Kidney epithelial cell (primary cell): Measurements from ENCODE around the gene NDST3. TPM values are rescaled to one million over a fixed set of nuclear protein-coding genes. Genes with fewer than 3 reads are reported as not detected.

ENCODE experiments used
- DNase-seq: peaks from one replicate; pipeline ENCODE4 v3.0.0-alpha.2; 2010; ENCODE audit warnings: low read depth
- H3K27me3 ChIP-seq: 2 replicates; pipeline ENCODE4 v1.6.0; 2011; ENCODE audit warnings: low read length; ENCODE audit not compliant: control insufficient read depth, insufficient read depth
- H3K36me3 ChIP-seq: 2 replicates; pipeline ENCODE4 v1.5.1; 2011; ENCODE audit warnings: low read length; ENCODE audit not compliant: control insufficient read depth, insufficient read depth
- H3K4me3 ChIP-seq: 2 replicates; pipeline ENCODE4 v1.5.1; 2011; ENCODE audit warnings: low read depth, mild to moderate bottlenecking, control low read depth, low read length
- total RNA-seq: library from RNA; depleted of rRNA; stranded (reverse); fragments of >200 nt; gene quantifications from 2 replicates; pipeline ENCODE4 v1.2.3, GENCODE V29; 2015
- TF ChIP-seq, protein P1 (sequence below): IDR thresholded peaks from 2 replicates; pipeline ENCODE4 v1.5.1; 2011; ENCODE audit warnings: mild to moderate bottlenecking, moderate library complexity, low read length, control low read depth, inconsistent platforms; ENCODE audit not compliant: insufficient read depth, poor library complexity, severe bottlenecking

The NDST3 gene
- total RNA-seq, 1 donor from 2014 or later, result 0.71 TPM

DNA sequence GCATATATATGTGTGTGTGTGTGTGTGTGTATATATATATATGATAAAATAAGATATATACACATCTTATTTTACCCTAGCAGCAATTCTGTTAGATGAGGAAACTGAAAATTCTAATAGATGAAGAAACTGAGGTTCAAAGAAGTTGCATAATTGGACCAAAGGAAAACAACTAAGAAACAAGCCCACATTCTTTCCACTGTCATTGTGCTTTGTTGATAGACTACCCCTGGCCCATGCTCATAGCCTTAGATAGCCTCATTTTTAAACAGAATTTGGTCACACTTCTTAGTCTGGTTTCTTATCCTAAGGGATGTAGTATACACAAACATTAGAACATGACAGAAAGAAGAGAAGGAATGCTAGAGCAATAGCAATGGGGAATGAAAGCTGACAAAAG lies 138.8 kb downstream of the NDST3 start:
- DNase-seq, result no peak
- Histone ChIP-seq H3K27me3 (no peaks in the 10 kb centered on the region), H3K4me3 (no peak overlapping the region), H3K36me3 (no peaks in the 10 kb centered on the region)
- TF ChIP-seq, protein P1, sequence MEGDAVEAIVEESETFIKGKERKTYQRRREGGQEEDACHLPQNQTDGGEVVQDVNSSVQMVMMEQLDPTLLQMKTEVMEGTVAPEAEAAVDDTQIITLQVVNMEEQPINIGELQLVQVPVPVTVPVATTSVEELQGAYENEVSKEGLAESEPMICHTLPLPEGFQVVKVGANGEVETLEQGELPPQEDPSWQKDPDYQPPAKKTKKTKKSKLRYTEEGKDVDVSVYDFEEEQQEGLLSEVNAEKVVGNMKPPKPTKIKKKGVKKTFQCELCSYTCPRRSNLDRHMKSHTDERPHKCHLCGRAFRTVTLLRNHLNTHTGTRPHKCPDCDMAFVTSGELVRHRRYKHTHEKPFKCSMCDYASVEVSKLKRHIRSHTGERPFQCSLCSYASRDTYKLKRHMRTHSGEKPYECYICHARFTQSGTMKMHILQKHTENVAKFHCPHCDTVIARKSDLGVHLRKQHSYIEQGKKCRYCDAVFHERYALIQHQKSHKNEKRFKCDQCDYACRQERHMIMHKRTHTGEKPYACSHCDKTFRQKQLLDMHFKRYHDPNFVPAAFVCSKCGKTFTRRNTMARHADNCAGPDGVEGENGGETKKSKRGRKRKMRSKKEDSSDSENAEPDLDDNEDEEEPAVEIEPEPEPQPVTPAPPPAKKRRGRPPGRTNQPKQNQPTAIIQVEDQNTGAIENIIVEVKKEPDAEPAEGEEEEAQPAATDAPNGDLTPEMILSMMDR, result no peak

DNA sequence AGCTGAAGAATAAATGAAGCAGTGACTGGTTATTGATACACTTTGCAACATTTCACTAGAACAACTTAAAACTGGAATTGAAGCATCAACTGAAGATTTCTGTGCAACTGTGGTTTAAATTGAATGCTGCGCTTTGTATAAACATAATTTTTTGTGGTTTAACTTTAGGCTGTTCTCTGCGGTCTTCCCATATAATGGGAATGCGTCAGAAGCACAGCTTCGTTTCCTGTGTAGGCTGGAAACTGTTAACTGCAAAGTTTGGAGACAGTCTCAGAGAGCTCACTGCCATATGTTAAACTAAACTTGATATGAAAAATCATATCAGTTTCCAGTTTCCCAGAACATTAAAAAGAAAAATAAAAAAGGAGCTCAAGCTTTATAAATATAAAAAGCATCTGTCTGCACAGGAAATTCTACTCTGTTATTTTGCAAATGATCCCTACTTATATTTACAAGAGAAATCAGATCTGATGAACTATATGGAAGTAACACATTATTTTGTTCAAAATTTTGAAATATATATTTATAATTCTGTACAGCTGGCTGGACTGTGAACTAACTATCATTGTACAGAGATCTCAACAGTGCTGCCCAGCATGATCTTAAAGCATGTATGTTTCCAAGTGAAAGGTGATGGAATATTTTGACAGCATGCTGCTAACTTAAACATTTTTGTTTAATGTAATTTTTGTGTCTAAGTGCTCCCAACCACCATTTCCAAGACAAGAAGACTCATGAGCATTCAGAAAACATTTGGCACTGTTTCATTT lies 139.9 kb downstream of the NDST3 start:
- TF ChIP-seq, protein P1, result no peak
- Histone ChIP-seq H3K4me3 (no peak overlapping the region), H3K27me3 (no peaks in the 10 kb centered on the region), H3K36me3 (no peaks in the 10 kb centered on the region)
- DNase-seq, result no peak

DNA sequence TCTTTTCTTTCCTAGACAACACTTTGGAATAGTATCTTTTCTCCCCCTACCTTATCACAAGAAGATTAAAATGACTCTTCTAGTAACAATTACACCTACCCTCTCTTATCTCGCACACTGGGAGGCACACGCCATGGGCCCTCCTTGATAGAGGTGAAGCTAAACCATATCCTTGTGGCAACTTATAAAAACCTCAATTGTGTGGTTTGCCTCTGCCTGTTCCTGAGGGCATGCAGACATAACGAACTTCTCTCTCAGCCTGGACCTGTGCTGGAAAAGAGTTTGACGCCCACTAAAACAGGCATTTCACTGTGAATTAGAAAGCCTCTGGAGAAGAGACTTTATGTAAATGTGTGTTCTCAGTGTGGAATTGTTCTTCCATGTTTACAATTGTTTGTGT lies 141.2 kb downstream of the NDST3 start:
- Histone ChIP-seq H3K36me3 (no peaks in the 10 kb centered on the region), H3K27me3 (no peaks in the 10 kb centered on the region), H3K4me3 (no peak overlapping the region)
- no peak for DNase-seq
- TF ChIP-seq, protein P1, result no peak

DNA sequence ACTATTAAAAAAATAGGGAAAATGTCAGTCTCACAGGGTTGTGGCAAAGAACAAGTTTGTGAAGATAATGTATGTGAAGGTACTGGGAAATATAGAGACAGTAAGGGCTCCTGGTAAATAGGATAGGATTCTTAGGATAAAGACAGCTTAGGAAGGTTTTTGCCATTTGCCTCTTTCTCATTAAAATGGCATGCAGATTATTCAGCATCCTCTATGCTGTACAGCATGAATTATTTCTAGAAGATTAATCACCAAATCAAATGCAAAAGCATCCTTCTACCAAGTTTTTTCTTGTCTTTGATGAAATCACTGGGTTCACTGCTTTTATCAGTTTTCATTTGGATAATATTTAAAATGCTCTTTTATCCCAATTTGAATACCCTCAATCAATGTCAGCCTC lies 142.8 kb downstream of the NDST3 start:
- Histone ChIP-seq H3K27me3 (no peaks in the 10 kb centered on the region), H3K36me3 (no peaks in the 10 kb centered on the region), H3K4me3 (no peak overlapping the region)
- TF ChIP-seq, protein P1, result no peak
- no peak for DNase-seq

DNA sequence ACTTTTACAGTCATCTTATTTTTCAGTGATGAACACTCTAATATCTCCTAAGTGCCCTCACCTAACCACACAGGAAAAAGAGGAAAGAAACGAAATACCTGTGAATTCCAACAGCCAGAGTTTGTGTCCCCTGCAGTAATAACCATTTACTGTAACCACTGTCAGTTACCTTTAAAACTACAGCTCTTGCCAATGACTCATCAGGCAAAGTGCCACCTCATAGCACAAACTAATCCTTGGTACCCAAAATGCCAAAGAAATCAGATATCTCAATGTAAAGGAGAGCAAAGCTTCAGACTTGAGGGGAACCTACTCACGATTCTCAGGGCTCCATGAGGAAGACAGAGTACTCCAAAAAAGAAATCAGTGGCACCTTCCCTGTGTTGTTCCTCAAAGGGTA lies 146.5 kb downstream of the NDST3 start:
- no peak for DNase-seq
- no peak overlapping the region for H3K4me3 ChIP-seq
- TF ChIP-seq, protein P1, result no peak

DNA sequence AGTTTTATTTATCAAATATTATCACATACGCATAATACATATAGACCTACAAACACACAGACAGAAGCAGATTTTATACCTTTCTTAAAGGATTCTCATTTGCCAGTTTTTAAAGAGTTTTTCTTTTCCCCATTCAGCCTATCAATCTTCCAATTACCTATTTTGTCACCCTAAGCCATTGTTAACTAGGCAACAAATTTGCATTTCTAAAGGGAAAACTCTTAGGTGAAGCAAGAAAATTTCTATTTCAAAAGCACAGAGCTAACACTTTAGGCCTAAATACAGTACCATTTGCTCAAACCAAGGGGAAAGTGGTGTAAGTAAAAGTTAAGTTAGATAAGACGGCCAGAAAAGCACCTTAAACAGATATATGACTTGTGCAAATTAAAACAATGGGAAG lies 156.6 kb downstream of the NDST3 start:
- no peak overlapping the region for H3K4me3 ChIP-seq
- TF ChIP-seq, protein P1, result no peak
- no peaks in the 10 kb centered on the region for H3K27me3 ChIP-seq

More for the DNA sequence above, 146.5 kb downstream of the NDST3 start:
- H3K36me3 ChIP-seq, result no peaks in the 10 kb centered on the region
- no peaks in the 10 kb centered on the region for H3K27me3 ChIP-seq

More for the DNA sequence above, 156.6 kb downstream of the NDST3 start:
- no peak for DNase-seq
- H3K36me3 ChIP-seq, result no peaks in the 10 kb centered on the region
